Brain microvascular endothelial cell (primary cell): ENCODE data around the gene GPC5.
"Not testable (repeated sequence)": the region's sequence is repeated elsewhere in the genome, so short reads cannot be mapped to it uniquely, and the experiment has no call there.

ENCODE experiments used
- DNase-seq: peaks from one replicate; pipeline ENCODE4 v3.0.0-alpha.2; 2020
- H3K27ac ChIP-seq: fragments of 250-450 bp; sonication (Bioruptor Pico); 2 replicates; pipeline ENCODE4 v1.5.1; 2020; ENCODE audit warnings: mild to moderate bottlenecking, moderate library complexity
- H3K27me3 ChIP-seq: fragments of 250-450 bp; sonication (Bioruptor Pico); replicated peaks from 2 replicates; pipeline ENCODE4 v1.5.1; 2020; ENCODE audit warnings: mild to moderate bottlenecking
- H3K36me3 ChIP-seq: fragments of 250-450 bp; sonication (Bioruptor Pico); replicated peaks from 2 replicates; pipeline ENCODE4 v1.5.1; 2020; ENCODE audit warnings: mild to moderate bottlenecking
- H3K4me3 ChIP-seq: 2 replicates; pipeline ENCODE4 v1.5.1; 2011; ENCODE audit warnings: low read depth, mild to moderate bottlenecking, control low read depth, low read length, moderate library complexity
- in situ Hi-C: cut with HindIII; loops from 2 replicates; pipeline ENCODE4 v1.10.0; 2017; ENCODE audit warnings: low sequenced_read_pairs, low pct_ligation_motif_present
- TF ChIP-seq, protein P1 (sequence below): IDR thresholded peaks from 2 replicates; pipeline ENCODE4 v1.5.1; 2011; ENCODE audit warnings: low read depth, mild to moderate bottlenecking, moderate library complexity, low read length, control low read depth, inconsistent platforms; ENCODE audit errors: missing control alignments

The GPC5 gene

DNA sequence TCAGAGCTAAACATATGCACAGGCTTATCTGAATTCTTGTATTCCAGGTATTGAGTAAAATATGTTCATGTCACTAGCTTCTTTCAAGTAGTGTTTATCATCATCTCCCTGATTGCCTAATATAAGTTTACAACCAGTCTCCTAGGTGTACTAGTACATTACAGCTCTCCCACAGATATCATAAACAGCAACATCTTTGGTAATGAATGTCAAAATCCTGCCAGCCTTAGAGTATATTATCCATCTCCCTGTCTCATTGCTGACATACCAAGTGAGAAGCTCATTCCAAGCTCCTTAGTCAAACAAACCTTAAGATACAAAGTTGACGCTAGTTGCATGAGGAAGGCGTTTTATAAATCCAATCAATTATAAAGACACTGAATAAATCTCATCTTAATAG is 1139.0 kb downstream of the GPC5 start:
- no peaks in the 10 kb centered on the region for H3K27me3 ChIP-seq
- TF ChIP-seq, protein P1, sequence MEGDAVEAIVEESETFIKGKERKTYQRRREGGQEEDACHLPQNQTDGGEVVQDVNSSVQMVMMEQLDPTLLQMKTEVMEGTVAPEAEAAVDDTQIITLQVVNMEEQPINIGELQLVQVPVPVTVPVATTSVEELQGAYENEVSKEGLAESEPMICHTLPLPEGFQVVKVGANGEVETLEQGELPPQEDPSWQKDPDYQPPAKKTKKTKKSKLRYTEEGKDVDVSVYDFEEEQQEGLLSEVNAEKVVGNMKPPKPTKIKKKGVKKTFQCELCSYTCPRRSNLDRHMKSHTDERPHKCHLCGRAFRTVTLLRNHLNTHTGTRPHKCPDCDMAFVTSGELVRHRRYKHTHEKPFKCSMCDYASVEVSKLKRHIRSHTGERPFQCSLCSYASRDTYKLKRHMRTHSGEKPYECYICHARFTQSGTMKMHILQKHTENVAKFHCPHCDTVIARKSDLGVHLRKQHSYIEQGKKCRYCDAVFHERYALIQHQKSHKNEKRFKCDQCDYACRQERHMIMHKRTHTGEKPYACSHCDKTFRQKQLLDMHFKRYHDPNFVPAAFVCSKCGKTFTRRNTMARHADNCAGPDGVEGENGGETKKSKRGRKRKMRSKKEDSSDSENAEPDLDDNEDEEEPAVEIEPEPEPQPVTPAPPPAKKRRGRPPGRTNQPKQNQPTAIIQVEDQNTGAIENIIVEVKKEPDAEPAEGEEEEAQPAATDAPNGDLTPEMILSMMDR = no peak
- H3K36me3 ChIP-seq = no peaks in the 10 kb centered on the region
- peak; percentile 1 for DNase-seq
- in situ Hi-C loops = no loop called here
- no peak overlapping the region for H3K27ac ChIP-seq
- no peak overlapping the region for H3K4me3 ChIP-seq

DNA sequence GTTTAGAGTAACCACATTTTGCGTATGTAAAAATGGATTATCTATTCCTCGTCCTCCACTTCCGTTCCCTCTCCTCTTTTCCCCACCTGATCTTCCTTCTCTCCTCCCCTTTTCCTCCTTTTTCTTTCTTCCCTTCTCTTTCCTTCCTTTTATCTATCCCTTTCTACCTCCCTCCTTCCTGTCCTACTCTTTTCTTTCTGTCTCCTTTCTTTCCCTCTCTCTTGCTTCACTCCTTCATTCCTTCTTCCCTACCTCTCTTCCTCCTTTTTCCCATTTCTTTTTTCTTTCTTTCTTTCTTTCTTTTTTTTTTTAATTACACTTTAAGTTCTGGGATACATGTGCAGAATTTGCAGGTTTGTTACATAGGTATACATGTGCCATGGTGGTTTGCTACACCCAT is 1139.7 kb downstream of the GPC5 start:
- Histone ChIP-seq H3K36me3 (no peaks in the 10 kb centered on the region), H3K27ac (no peak overlapping the region), H3K27me3 (no peaks in the 10 kb centered on the region), H3K4me3 (no peak overlapping the region)
- in situ Hi-C loops = no loop called here
- no peak for DNase-seq
- TF ChIP-seq, protein P1 = no peak

DNA sequence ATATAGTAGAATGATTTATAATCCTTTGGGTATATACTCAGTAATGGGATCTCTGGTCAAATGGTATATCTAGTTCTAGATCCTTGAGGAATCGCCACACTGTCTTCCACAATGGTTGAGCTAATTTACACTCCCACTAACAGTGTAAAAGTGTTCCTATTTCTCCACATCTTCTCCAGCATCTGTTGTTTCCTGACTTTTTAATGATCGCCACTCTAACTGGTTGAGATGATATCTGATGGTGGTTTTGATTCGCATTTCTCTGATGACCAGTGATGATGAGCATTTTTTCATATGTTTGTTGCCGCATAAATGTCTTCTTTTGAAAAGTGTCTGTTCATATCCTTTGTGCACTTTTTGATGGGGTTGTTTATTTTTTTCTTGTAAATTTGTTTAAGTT is 1140.7 kb downstream of the GPC5 start:
- H3K27me3 ChIP-seq, in situ Hi-C loops, H3K27ac ChIP-seq, DNase-seq, H3K36me3 ChIP-seq, H3K4me3 ChIP-seq: not testable (repeated sequence)

DNA sequence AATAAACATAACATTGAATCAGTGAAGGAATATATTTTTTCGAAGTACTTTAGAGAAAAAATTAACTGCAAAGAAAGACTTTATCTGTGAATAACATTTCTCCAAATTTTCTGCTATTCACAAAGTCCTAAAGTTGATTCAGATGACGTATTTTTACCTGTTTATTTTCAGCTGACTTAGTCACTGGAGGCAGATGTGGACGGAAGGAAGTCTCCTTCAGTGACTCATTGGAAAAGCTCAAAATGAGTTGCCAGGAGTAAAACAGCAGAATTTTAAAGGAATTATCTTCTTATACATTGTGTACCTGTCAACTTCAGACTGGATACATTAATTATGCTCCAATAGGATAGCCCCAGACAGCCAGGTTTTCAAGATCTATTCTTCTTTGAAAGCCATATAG is 1148.8 kb downstream of the GPC5 start:
- no peak overlapping the region for H3K4me3 ChIP-seq
- no peaks in the 10 kb centered on the region for H3K27me3 ChIP-seq
- no peaks in the 10 kb centered on the region for H3K36me3 ChIP-seq
- in situ Hi-C loops = no loop called here
- H3K27ac ChIP-seq = no peak overlapping the region
- peak; percentile 20 for DNase-seq
- TF ChIP-seq, protein P1 = no peak

DNA sequence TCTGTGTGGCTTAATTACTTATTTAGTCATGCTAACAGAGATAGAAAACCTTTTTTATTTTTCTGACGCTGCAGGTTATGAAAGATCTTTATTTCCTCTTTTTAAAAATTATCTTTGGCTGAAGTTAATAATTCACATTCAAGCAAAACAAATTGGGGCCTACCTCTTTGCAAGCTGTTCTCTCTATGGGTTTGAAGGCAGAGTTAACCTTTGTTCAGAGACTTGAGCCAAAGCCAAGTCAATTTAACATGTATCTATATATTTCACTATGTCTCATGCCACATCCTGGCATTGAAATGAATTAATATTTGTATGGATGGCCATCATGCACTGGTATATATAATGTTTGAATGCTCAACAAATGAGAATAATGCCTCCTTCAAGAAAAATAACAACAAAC is 1150.9 kb downstream of the GPC5 start:
- Histone ChIP-seq H3K4me3 (no peak overlapping the region), H3K27ac (no peak overlapping the region), H3K27me3 (no peaks in the 10 kb centered on the region), H3K36me3 (no peaks in the 10 kb centered on the region)
- no peak for DNase-seq
- TF ChIP-seq, protein P1 = no peak
- in situ Hi-C loops = no loop called here

DNA sequence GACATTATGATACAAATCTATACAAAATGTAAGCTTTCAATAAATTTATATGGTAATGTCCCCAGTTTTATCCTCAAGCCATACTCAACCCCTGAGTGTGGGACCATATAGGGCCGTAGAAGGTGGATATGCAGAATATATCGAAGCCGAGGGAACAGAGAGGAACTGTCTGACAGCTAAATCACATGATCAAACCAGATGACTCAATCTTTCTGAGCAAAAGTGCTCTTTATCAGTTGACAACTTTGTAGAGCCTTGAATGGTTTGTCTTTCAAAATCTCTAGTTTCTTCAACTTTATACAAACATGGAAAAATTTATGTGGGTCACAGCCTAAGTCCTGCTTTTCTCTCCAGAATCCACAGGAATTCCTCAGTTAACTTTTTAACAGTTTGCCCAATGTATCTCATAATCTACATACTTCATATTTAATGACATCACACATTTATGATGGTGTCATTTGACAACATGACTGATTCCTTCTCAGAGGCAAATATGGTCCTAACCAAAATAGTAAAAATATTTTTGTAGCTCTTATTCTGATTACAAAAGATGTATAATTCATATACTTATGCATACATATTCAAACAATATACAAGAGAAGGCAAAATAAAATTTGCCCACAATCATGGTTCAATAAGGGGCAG is 1155.2 kb downstream of the GPC5 start:
- Histone ChIP-seq H3K4me3 (no peak overlapping the region), H3K27ac (no peak overlapping the region), H3K36me3 (no peaks in the 10 kb centered on the region), H3K27me3 (no peaks in the 10 kb centered on the region)
- no peak for DNase-seq
- TF ChIP-seq, protein P1 = no peak
- in situ Hi-C loops = no loop called here
